ENCODE data around the gene TMEM86B. TPM values are rescaled to one million over a fixed set of nuclear protein-coding genes. Genes with fewer than 3 reads are reported as not detected.
"Not testable (repeated sequence)": the region's sequence is repeated elsewhere in the genome, so short reads cannot be mapped to it uniquely, and the experiment has no call there.

The TMEM86B gene
- total and polyA plus RNA-seq, 2 donors (not counting 3 experiments of a cell fraction or from before 2014, with no cell fraction given) = 4.5 to 5.4 TPM

DNA sequence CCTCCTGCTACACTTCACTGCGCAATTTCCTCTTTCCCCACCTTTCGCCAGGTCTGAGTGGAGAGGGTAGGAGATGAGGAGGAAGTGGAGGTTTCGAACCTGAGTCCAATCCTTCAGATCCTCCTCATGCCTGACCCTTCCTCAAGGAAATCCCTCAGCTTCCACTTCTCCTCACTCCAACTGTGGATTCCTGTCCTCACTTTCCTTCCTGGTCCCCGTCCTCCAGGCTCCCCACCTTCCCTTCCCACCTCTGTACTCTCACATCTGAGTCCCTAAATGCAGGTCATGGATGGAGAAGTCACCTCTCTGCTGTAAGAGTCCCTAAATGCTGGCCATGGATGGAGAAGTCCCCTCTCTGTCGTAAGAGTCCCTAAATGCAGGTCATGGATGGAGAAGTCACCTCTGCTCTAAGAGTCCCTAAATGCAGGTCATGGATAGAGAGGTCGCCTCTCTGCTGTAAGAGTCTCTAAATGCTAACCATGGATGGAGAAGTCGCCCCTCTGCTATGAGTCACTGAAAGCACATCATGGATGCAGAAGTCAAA is 3.1 kb downstream of the TMEM86B start:
- Histone ChIP-seq H3K27me3 (ENCODE audit: control insufficient read depth in 2 of 2, insufficient read depth in 2 of 2, low read length in 2 of 2) (no peaks in the 10 kb centered on the region), H3K79me2 (ENCODE audit: control insufficient read depth, insufficient read depth, low read length) (no peaks in the 10 kb centered on the region), H2AFZ (ENCODE audit: low read depth, low read length) (no peak overlapping the region), H4K20me1 (replicated peaks; ENCODE audit: control insufficient read depth, extremely low read depth, insufficient read depth, low read length) (no peaks in the 10 kb centered on the region), H3K36me3 (ENCODE audit: control insufficient read depth in 2 of 2, extremely low read depth in 1 of 2, insufficient read depth in 2 of 2, low read length in 2 of 2) (peaks cover 0 to 22% of the 10 kb centered on the region in 2 experiments), H3K9me3 (replicated peaks; ENCODE audit: control insufficient read depth, insufficient read depth, low read length) (no peaks in the 10 kb centered on the region), H3K27ac (ENCODE audit: insufficient read depth, low read depth, low read length) (no peak overlapping the region), H3K9ac (replicated peaks; ENCODE audit: extremely low read depth, insufficient read depth, low read length) (no peak overlapping the region), H3K4me3 (replicated peaks in 1 of 3; ENCODE audit: insufficient read depth in 1 of 3, low read depth in 1 of 3, low read length in 3 of 3) (no peak overlapping the region), H3K9me1 (replicated peaks; ENCODE audit: control insufficient read depth, extremely low read depth, insufficient read depth, low read length) (no peaks in the 10 kb centered on the region), H3K4me1 (ENCODE audit: control insufficient read depth, extremely low read depth, insufficient read depth, low read length) (no peaks in the 10 kb centered on the region), H3K4me2 (ENCODE audit: insufficient read depth, low read length) (no peak overlapping the region)
- BruUV-seq (replicated peaks) = no TSS peak
- TF ChIP-seq, protein P1, sequence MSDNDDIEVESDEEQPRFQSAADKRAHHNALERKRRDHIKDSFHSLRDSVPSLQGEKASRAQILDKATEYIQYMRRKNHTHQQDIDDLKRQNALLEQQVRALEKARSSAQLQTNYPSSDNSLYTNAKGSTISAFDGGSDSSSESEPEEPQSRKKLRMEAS (IDR thresholded peaks at IDR 0.05; ENCODE audit: insufficient read depth, insufficient read length) = no peak
- TF ChIP-seq EZH2 (IDR thresholded peaks at IDR 0.05; ENCODE audit: borderline replicate concordance, low read depth, low read length, severe bottlenecking) (no peak), GATA2 (IDR thresholded peaks at IDR 0.05; ENCODE audit: insufficient read depth, insufficient read length, low read depth, low read length) (no peak), JUN (IDR thresholded peaks at IDR 0.05; ENCODE audit: borderline replicate concordance, insufficient read depth, insufficient read length, low read depth) (no peak), FOS (IDR thresholded peaks at IDR 0.05; ENCODE audit: borderline replicate concordance, insufficient read depth, low read length) (no peak), MYC (IDR thresholded peaks at IDR 0.05; ENCODE audit: low read depth, low read length) (no peak), POLR2AphosphoS5 (IDR thresholded peaks at IDR 0.05; ENCODE audit: insufficient read depth, low read depth, low read length) (no peak), POLR2A (IDR thresholded peaks at IDR 0.05; ENCODE audit: low read depth, low read length) (no peak)
- TF ChIP-seq, protein P2, sequence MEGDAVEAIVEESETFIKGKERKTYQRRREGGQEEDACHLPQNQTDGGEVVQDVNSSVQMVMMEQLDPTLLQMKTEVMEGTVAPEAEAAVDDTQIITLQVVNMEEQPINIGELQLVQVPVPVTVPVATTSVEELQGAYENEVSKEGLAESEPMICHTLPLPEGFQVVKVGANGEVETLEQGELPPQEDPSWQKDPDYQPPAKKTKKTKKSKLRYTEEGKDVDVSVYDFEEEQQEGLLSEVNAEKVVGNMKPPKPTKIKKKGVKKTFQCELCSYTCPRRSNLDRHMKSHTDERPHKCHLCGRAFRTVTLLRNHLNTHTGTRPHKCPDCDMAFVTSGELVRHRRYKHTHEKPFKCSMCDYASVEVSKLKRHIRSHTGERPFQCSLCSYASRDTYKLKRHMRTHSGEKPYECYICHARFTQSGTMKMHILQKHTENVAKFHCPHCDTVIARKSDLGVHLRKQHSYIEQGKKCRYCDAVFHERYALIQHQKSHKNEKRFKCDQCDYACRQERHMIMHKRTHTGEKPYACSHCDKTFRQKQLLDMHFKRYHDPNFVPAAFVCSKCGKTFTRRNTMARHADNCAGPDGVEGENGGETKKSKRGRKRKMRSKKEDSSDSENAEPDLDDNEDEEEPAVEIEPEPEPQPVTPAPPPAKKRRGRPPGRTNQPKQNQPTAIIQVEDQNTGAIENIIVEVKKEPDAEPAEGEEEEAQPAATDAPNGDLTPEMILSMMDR (IDR thresholded peaks at IDR 0.05; ENCODE audit: extremely low read depth in 1 of 2, insufficient read depth in 1 of 2, low read depth in 1 of 2, low read length in 2 of 2) = no peak
- DNase-seq (ENCODE audit: low read depth, low spot score) (no peak), FAIRE-seq (no peak)
- ChIA-PET POLR2A (no interaction called here), CTCF (no interaction called here)
- dilution Hi-C loops (cut with MboI; ENCODE audit: extremely low pct_ligation_motif_present, low sequenced_read_pairs) = no loop called here
- intact Hi-C loops (cut with micrococcal nuclease) = no loop called here

DNA sequence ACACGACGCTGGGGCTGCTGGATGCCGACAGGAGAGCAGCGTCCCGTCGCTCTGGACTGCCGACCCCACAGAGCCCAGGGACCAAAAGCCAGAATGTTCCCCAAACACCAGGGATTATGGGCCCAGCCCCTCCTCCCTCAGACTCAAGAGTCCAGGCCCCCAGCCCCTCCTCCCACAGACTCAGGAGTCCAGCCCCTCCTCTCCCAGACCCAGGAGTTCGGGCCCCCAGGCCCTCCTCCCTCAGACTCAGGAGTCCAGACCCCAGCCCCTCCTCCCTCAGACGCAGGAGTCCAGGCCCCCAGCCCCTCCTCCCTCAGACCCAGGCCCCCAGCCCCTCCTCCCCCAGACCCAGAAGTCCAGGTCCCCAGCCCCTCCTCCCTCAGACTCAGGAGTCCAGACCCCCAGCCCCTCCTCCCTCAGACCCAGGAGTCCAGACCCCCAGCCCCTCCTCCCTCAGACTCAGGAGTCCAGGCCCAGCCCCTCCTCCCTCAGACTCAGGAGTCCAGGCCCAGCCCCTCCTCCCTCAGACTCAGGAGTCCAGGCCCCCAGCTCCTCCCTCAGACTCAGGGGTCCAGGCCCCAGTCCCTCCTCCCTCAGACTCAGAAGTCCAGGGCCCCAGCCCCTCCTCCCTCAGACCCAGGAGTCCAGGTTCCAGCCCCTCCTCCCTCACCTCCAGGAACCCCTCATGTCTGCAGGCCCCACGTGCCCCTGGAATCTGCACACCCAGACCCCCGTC is 3.7 kb downstream of the TMEM86B start:
- H3K4me3 ChIP-seq (replicated peaks in 1 of 3; ENCODE audit: insufficient read depth in 1 of 3, low read depth in 1 of 3, low read length in 3 of 3); CTCF ChIA-PET; POLR2A ChIA-PET; H3K4me2 ChIP-seq (ENCODE audit: insufficient read depth, low read length); H3K27me3 ChIP-seq (ENCODE audit: control insufficient read depth in 2 of 2, insufficient read depth in 2 of 2, low read length in 2 of 2); H3K9ac ChIP-seq (replicated peaks; ENCODE audit: extremely low read depth, insufficient read depth, low read length); H4K20me1 ChIP-seq (replicated peaks; ENCODE audit: control insufficient read depth, extremely low read depth, insufficient read depth, low read length); dilution Hi-C loops (cut with MboI; ENCODE audit: extremely low pct_ligation_motif_present, low sequenced_read_pairs); H3K9me3 ChIP-seq (replicated peaks; ENCODE audit: control insufficient read depth, insufficient read depth, low read length); H2AFZ ChIP-seq (ENCODE audit: low read depth, low read length); FAIRE-seq; H3K9me1 ChIP-seq (replicated peaks; ENCODE audit: control insufficient read depth, extremely low read depth, insufficient read depth, low read length); H3K79me2 ChIP-seq (ENCODE audit: control insufficient read depth, insufficient read depth, low read length); DNase-seq (ENCODE audit: low read depth, low spot score); intact Hi-C loops (cut with micrococcal nuclease); H3K27ac ChIP-seq (ENCODE audit: insufficient read depth, low read depth, low read length); H3K4me1 ChIP-seq (ENCODE audit: control insufficient read depth, extremely low read depth, insufficient read depth, low read length); BruUV-seq (replicated peaks): not testable (repeated sequence)
- peaks cover 0 to 17% of the 10 kb centered on the region in 2 experiments for H3K36me3 ChIP-seq (ENCODE audit: control insufficient read depth in 2 of 2, extremely low read depth in 1 of 2, insufficient read depth in 2 of 2, low read length in 2 of 2)
